DOHH2 (cell line): ENCODE data around the gene SMAP1.

Source experiments
- EZH2phosphoT487 ChIP-seq: fragments of 200-600 bp; sonication (generic); IDR thresholded peaks from 2 replicates; pipeline ENCODE4 v1.6.1; 2017; ENCODE audit warnings: borderline replicate concordance, mild to moderate bottlenecking, antibody characterized with exemption, low read length, moderate library complexity, mixed read lengths
- TF ChIP-seq, protein P1 (sequence below): fragments of 200-600 bp; sonication (generic); IDR thresholded peaks from one replicate; pipeline ENCODE4 v1.5.1; 2014; ENCODE audit warnings: antibody characterized with exemption, mild to moderate bottlenecking, low read depth, low read length; ENCODE audit not compliant: poor library complexity, severe bottlenecking

DNA sequence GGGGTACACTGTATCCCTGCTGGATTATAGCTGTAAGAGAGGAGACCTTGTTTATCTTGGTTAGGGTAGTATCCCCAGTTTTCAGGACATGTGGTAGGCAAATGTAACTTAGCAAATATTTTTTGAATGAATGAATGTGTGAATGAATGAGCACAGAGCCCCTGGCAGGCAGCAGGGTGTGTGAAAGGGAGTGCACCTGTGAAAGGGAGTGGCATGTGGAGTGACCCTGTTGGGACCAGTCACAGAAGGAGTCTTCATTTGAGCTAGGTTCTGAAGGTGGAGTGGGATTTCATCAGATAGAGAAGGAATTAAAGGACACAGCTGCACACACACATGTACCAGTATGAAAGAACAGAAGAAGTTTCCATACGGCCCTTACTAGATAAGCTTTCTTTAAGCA lies 4.9 kb downstream of the SMAP1 start:
- TF ChIP-seq, protein P1, sequence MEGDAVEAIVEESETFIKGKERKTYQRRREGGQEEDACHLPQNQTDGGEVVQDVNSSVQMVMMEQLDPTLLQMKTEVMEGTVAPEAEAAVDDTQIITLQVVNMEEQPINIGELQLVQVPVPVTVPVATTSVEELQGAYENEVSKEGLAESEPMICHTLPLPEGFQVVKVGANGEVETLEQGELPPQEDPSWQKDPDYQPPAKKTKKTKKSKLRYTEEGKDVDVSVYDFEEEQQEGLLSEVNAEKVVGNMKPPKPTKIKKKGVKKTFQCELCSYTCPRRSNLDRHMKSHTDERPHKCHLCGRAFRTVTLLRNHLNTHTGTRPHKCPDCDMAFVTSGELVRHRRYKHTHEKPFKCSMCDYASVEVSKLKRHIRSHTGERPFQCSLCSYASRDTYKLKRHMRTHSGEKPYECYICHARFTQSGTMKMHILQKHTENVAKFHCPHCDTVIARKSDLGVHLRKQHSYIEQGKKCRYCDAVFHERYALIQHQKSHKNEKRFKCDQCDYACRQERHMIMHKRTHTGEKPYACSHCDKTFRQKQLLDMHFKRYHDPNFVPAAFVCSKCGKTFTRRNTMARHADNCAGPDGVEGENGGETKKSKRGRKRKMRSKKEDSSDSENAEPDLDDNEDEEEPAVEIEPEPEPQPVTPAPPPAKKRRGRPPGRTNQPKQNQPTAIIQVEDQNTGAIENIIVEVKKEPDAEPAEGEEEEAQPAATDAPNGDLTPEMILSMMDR: no peak
- TF ChIP-seq EZH2phosphoT487: no peak
